OCI-LY3 (cell line): Measurements from ENCODE around the gene ARSG.

Source experiments
- H2AFZ ChIP-seq: fragments of 200-600, 300-600 bp; shearing (Covaris generic); 2 replicates; pipeline ENCODE4 v1.6.0; 2014; ENCODE audit warnings: antibody characterized with exemption, low read depth, low read length
- H3K27ac ChIP-seq: fragments of 200-600, 300-600 bp; sonication (generic); 2 replicates; pipeline ENCODE4 v1.5.1; 2014; ENCODE audit warnings: mild to moderate bottlenecking, low read length, moderate library complexity, mixed read lengths
- H3K27me3 ChIP-seq: fragments of 200-600, 300-600 bp; sonication (generic); 2 replicates; pipeline ENCODE4 v1.6.1; 2014; ENCODE audit warnings: low read depth, low read length, mixed read lengths
- H3K36me3 ChIP-seq: fragments of 200-600, 300-600 bp; sonication (generic); replicated peaks from 2 replicates; pipeline ENCODE3; 2014; ENCODE audit warnings: low read depth, low read length, mixed read lengths
- H3K4me1 ChIP-seq: fragments of 300-600, 200-600 bp; sonication (generic); 2 replicates; pipeline ENCODE4 v1.6.1; 2014; ENCODE audit warnings: low read length, mixed read lengths
- H3K4me2 ChIP-seq: fragments of 200-600, 300-600 bp; sonication (generic); 2 replicates; pipeline ENCODE4 v1.6.1; 2014; ENCODE audit warnings: low read length, mixed read lengths
- H3K4me3 ChIP-seq: fragments of 300-600, 200-600 bp; sonication (generic); 2 replicates; pipeline ENCODE4 v1.5.1; 2014; ENCODE audit warnings: antibody characterized with exemption, mild to moderate bottlenecking, low read length, moderate library complexity
- H3K79me2 ChIP-seq: fragments of 300-600, 200-600 bp; shearing (Covaris generic); 2 replicates; pipeline ENCODE4 v1.6.1; 2014; ENCODE audit warnings: mild to moderate bottlenecking, low read length, mixed read lengths
- H3K9ac ChIP-seq: fragments of 300-600, 200-600 bp; shearing (Covaris generic); 2 replicates; pipeline ENCODE4 v1.6.0; 2014; ENCODE audit warnings: mild to moderate bottlenecking, low read length, moderate library complexity
- H3K9me3 ChIP-seq: fragments of 200-600, 300-600 bp; shearing (Covaris generic); 2 replicates; pipeline ENCODE4 v1.6.1; 2014; ENCODE audit warnings: low read length, mixed read lengths; ENCODE audit not compliant: insufficient read depth
- H4K20me1 ChIP-seq: fragments of 200-600, 300-600 bp; sonication (generic); 2 replicates; pipeline ENCODE4 v1.6.1; 2016; ENCODE audit warnings: low read length, mixed read lengths; ENCODE audit not compliant: insufficient read depth
- EZH2phosphoT487 ChIP-seq: fragments of 200-600 bp; shearing (Covaris generic); IDR thresholded peaks from 2 replicates; pipeline ENCODE4 v1.6.1; 2018; ENCODE audit warnings: antibody characterized with exemption, mixed run types, low read depth
- TF ChIP-seq, protein P1 (sequence below): fragments of 200-600, 300-600 bp; sonication (generic); IDR thresholded peaks from 2 replicates; pipeline ENCODE4 v1.5.1; 2014; ENCODE audit warnings: antibody characterized with exemption, low read length, low read depth

Gene ARSG

DNA sequence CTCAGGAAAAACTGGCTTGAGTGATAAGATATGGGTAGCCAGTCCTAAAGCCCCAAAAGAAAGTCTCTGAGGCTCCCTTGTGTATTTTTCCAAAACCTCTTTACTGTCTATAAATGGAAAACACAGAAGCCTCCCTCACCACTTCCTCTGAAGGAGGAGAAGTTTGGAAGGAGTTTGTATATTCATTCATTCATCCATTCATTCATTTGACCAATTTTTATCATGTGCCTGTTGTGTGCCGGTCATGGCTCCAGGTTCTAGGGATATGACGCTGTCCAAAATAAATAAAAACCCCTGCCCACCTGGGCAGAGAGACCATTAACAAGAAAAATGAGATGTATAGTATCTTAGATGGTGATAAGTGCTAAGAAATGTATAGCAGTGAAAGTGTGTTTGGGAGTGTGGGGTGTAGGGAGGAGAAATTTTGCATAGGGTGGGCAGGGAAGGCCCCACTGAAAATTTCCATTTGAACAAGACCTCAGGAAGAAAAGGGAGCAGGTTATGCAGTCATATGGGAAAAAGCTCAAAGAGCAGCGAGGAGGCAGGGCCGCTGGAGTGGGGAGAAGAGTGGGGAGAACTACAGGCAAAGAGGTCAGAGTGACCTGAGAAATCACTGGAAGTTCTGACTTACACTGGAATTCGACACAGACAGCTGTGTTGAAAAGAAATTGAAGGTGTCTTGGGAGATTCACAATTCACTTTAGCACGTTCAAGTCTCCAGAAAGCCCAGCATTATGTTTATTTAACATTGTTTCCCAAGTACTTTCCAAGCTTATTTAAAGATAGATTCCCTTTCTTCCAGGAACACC, 172.1 kb downstream of the ARSG start:
- Histone ChIP-seq H3K9ac (no peak overlapping the region), H2AFZ (no peak overlapping the region), H3K79me2 (no peaks in the 10 kb centered on the region), H4K20me1 (no peaks in the 10 kb centered on the region), H3K36me3 (no peaks in the 10 kb centered on the region), H3K9me3 (no peaks in the 10 kb centered on the region), H3K27me3 (no peaks in the 10 kb centered on the region), H3K4me2 (no peak overlapping the region), H3K4me1 (peaks cover 64% of the 10 kb centered on the region), H3K27ac (no peak overlapping the region), H3K4me3 (no peak overlapping the region)
- TF ChIP-seq, protein P1, sequence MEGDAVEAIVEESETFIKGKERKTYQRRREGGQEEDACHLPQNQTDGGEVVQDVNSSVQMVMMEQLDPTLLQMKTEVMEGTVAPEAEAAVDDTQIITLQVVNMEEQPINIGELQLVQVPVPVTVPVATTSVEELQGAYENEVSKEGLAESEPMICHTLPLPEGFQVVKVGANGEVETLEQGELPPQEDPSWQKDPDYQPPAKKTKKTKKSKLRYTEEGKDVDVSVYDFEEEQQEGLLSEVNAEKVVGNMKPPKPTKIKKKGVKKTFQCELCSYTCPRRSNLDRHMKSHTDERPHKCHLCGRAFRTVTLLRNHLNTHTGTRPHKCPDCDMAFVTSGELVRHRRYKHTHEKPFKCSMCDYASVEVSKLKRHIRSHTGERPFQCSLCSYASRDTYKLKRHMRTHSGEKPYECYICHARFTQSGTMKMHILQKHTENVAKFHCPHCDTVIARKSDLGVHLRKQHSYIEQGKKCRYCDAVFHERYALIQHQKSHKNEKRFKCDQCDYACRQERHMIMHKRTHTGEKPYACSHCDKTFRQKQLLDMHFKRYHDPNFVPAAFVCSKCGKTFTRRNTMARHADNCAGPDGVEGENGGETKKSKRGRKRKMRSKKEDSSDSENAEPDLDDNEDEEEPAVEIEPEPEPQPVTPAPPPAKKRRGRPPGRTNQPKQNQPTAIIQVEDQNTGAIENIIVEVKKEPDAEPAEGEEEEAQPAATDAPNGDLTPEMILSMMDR = no peak
- TF ChIP-seq EZH2phosphoT487 = no peak

DNA sequence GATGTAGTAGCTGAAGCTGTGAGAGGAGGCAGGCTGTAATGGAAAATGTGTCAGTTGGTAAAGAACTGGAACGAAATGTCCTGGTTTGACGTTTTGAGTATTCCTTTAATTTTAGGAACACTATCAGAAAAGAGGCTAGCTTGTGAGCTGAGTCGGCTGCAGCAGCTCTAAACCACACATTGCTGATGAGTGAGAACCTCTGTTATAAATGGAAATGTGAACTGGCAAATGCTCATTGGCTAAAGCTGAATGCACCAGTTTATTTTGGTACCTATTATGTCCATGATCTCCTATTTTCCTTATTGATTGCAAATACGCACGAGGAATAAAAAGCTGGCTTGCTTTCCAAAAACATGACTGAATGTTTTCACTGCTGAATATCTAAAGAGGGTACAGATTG, 177.0 kb downstream of the ARSG start:
- Histone ChIP-seq H3K27ac (no peak overlapping the region), H3K9me3 (no peaks in the 10 kb centered on the region), H4K20me1 (no peaks in the 10 kb centered on the region), H3K9ac (no peak overlapping the region), H3K36me3 (no peaks in the 10 kb centered on the region), H3K4me1 (peaks cover 20% of the 10 kb centered on the region), H3K79me2 (no peaks in the 10 kb centered on the region), H2AFZ (no peak overlapping the region), H3K4me3 (no peak overlapping the region), H3K4me2 (no peak overlapping the region), H3K27me3 (no peaks in the 10 kb centered on the region)
- TF ChIP-seq EZH2phosphoT487 = no peak
- TF ChIP-seq, protein P1 = no peak

DNA sequence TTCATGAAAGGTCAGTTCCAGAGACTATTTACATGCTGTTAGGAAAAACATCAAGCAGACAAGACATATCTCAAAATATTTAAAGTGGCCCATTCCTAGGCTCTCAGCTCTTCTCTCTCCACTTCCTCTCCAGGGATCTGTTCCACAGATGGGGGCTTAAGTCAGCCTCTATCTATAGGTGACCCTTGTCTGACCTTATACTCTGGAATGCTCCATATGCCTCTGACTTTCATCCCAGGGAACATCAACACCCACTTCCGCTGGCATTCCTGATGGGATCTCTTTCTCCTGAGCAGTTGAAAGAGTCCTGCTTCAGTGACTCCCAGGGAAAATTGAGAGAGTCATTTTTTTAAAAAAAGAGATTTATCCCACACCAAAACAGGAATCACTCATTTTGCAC, 177.5 kb downstream of the ARSG start:
- no peaks in the 10 kb centered on the region for H3K9me3 ChIP-seq
- no peak overlapping the region for H3K4me2 ChIP-seq
- peaks cover 20% of the 10 kb centered on the region for H3K4me1 ChIP-seq

More for the DNA sequence above, 177.5 kb downstream of the ARSG start:
- Histone ChIP-seq H3K79me2 (no peaks in the 10 kb centered on the region), H4K20me1 (no peaks in the 10 kb centered on the region), H2AFZ (no peak overlapping the region), H3K27ac (no peak overlapping the region), H3K9ac (no peak overlapping the region), H3K36me3 (no peaks in the 10 kb centered on the region), H3K27me3 (no peaks in the 10 kb centered on the region), H3K4me3 (no peak overlapping the region)
- no peak for TF ChIP-seq EZH2phosphoT487
- TF ChIP-seq, protein P1 = no peak
